Right lung (tissue), 5 donors: ENCODE results near the gene DSCAML1. TPM values are rescaled to one million over a fixed set of nuclear protein-coding genes. Genes with fewer than 3 reads are reported as not detected.

ENCODE experiments used
- DNase-seq, 2 donors: peaks; one replicate each; pipeline ENCODE4 v3.0.0-alpha.2; 2013
- polyA plus RNA-seq, 5 donors: library from polyadenylated mRNA; unstranded; fragments of 120-200 nt; gene quantifications; one replicate each; pipeline versions ENCODE4 v1.2.1 to v1.2.3, GENCODE V29; 2013; ENCODE audit warnings: inconsistent platforms in 1 of 5, low replicate concordance in 1 of 5; ENCODE audit not compliant: insufficient read length in 5 of 5, insufficient read depth in 1 of 5

Gene DSCAML1
- polyA plus RNA-seq, 5 donors, result 0.85 to 2.1 (median 1.1) TPM

- DNase-seq, result no peak
These were observed 299.6 kb downstream of the DSCAML1 start for GRCh38 chr11:117497206-117497951.

- no peak for DNase-seq
These were observed 301.7 kb downstream of the DSCAML1 start for GRCh38 chr11:117495357-117495756.

GRCh38 chr11:117492578-117493251 lies 304.3 kb downstream of the DSCAML1 start:
- no peak for DNase-seq

- DNase-seq, result no peak
These were observed 306.1 kb downstream of the DSCAML1 start for GRCh38 chr11:117490911-117491310.

- no peak for DNase-seq
These were observed 306.9 kb downstream of the DSCAML1 start for GRCh38 chr11:117489999-117490679.

- DNase-seq, result no peak
These were observed 307.7 kb downstream of the DSCAML1 start for GRCh38 chr11:117488996-117489952.

- DNase-seq, result no peak
These were observed 311.0 kb downstream of the DSCAML1 start for GRCh38 chr11:117486059-117486458.

GRCh38 chr11:117484156-117484555 lies 312.9 kb downstream of the DSCAML1 start:
- DNase-seq, result no peak

DNA sequence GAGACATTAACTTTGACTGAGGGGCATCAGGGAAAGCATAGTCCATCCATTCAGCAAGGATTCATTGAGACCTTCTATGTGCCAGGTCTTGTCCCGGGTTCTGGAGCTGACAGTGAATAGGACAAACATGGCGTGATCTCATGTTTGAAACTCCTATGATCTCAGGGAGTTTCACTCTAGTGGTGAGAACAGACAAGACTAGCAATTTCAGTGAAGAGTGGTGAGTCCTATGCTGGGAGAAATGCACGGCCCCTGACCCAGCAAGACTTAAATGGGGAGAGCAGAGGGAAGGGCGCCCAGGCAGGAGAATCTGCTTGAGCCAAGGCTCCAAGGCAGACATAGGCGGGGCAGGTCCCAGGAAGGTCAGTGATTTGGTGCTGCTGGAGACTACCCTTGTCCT lies 313.6 kb downstream of the DSCAML1 start:
- DNase-seq, result no peak

DNA sequence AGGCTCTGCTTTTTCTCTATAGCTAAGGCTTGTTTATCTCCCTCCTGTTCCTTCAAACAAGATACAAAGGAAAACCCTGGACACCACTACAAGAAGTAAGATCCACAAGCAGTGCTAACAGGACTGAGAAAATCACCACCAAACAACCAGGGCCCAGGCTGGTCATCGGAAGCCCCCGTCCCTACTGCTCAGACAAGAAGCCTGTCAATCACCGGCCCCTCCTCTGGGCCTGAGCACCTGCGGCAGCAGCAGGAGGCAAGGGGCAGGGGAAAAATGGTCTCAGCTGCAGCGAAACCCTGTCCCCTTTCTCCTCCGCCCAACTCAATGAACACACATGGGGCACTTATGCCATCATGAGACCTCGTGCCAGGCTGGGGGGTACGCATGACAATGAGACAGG lies 314.1 kb downstream of the DSCAML1 start:
- DNase-seq, result no peak

DNA sequence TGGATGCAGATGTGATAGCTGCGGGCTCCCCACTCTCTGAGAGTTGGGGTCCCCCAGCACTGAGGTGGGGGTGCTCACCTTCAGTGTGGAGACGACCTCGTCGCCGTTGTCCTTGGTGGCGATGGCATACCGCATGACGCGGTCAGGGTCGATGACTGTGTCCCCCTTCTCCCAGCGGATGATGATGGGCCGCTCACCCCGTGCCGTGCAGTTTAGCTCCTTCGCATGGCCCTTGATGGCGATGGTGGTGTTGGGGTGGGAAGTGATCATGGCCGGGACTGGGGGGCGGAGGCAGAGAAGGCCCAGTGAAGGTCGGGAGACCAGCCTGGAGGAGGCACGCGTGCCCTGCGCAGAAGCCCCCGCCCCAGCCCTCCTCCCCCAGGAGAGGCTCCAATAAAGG lies 315.1 kb downstream of the DSCAML1 start:
- no peak for DNase-seq

- no peak for DNase-seq
These were observed 316.0 kb downstream of the DSCAML1 start for GRCh38 chr11:117481036-117481435.

GRCh38 chr11:117480221-117480620 lies 316.8 kb downstream of the DSCAML1 start:
- DNase-seq, result no peak

GRCh38 chr11:117479372-117479771 lies 317.6 kb downstream of the DSCAML1 start:
- no peak for DNase-seq

DNA sequence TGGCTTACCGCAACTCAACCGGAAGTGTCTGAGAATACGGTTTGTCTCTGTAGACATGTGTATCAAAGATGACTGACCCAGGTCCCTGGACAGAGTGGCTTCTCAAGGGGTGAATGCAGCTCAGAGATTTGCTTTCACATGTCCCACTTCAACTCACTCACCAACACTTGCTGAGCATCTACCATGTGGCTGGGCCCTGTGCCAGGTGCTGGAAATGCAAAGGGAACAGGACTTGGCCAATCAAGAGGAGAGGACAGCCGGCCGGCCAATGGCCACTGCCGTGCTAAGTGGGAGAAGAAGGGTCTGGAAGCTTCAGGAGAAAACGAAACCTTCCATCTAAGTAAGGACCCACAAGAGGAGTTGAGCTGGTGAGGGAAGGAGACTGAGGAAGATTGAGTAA lies 318.1 kb downstream of the DSCAML1 start:
- no peak for DNase-seq

DNA sequence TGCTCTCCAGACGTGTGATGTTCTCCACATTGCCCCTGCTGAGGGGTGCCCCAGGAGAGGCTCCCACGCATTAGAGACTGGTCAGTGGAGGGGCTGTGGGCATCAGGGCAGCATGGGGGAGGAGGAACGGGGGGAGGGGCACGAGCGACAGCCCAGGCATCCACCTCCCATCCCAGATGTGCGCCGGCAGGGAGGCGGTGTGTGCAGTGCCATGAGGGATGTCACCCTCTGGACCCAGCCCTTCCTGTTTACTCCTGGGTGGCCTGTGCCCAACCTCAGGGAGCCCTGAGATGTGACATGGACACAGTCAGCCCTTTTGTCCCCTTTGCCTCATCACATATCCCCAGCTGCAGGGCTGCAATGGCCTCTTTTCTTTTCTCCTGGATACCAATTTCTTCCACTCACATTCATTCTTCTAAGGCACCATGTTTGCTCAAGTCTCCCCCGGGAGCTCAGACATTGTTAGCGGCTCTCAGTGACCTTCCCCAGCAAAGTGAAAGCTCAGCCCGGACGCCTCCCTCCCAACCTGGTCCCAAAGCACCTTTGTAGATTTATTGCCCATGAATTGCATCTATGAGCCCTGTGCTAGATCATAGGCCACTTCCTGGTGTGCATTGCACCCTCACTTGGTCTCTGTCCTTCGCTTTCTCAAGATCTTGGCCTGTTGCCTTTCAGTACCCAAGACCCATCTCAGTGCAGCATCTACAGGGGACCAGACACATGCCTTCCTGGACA lies 318.7 kb downstream of the DSCAML1 start:
- no peak for DNase-seq

GRCh38 chr11:117477721-117478120 lies 319.3 kb downstream of the DSCAML1 start:
- no peak for DNase-seq

DNA sequence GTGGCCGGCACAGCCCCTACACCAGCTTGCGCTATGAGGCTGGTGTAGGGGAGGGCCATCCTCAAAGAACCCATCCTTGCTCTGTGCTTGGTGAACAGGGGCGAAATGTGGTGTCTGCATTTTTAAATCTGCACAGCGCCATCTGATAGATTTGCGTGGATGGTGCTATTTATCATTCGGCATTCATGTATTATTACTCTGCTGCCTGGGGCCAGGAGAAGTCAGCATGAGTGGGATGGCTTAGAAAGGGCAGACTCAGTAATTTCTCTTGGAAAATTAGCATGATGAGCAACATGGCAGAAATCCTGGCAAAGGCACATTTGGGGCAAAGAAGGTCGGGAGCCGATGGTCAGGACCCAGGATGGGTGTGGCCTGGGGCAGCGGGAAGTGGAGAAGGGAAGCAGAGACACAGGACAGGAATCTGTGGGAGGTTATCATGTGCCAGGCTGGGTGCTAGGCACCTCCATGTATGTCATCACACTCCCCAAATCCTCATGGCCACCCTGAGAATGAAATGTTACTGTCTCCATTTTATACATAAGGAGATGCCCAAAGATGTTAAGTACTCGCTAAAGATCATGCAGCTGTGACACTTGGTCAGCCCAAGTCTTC lies 320.4 kb downstream of the DSCAML1 start:
- DNase-seq, result no peak

- DNase-seq, result no peak
These were observed 321.1 kb downstream of the DSCAML1 start for GRCh38 chr11:117475716-117476530.
